PFSK-1 (cell line): ENCODE measurements around the gene MRPS7. TPM values are rescaled to one million over a fixed set of nuclear protein-coding genes. Genes with fewer than 3 reads are reported as not detected.

ENCODE experiments used
- FOXP2 ChIP-seq: optimal IDR thresholded peaks from 2 replicates; pipeline ENCODE3; 2011; ENCODE audit warnings: borderline replicate concordance, control low read depth, inconsistent platforms; ENCODE audit not compliant: insufficient read depth; ENCODE audit errors: extremely low read length, extremely low read depth
- POLR2AphosphoS5 ChIP-seq: IDR thresholded peaks from 2 replicates; pipeline ENCODE4 v1.6.1; 2012; ENCODE audit warnings: low read depth, mild to moderate bottlenecking, control low read depth, low read length, moderate library complexity
- SIN3A ChIP-seq: IDR thresholded peaks from 2 replicates; pipeline ENCODE4 v1.6.1; 2012; ENCODE audit warnings: mild to moderate bottlenecking, low read length, moderate library complexity, borderline replicate concordance; ENCODE audit not compliant: insufficient read depth
- TAF1 ChIP-seq: IDR thresholded peaks from 2 replicates; pipeline ENCODE4 v1.6.1; 2012; ENCODE audit warnings: low read length, control low read depth, borderline replicate concordance; ENCODE audit not compliant: insufficient read depth
- polyA plus RNA-seq: library from polyadenylated mRNA; unstranded; fragments of >200 nt; gene quantifications from one replicate; pipeline ENCODE4 v1.2.1, GENCODE V29; 2012; ENCODE audit warnings: low read depth, missing spikeins; ENCODE audit not compliant: insufficient read length
- TF ChIP-seq, protein P1 (sequence below), 2 experiments: IDR thresholded peaks; 2 replicates each; pipeline versions ENCODE4 v1.6.1 to v1.8.0; 2011 to 2012; ENCODE audit warnings: low read depth in 2 of 2, low read length in 2 of 2, control low read depth in 1 of 2, inconsistent platforms in 1 of 2, mild to moderate bottlenecking in 1 of 2, moderate library complexity in 1 of 2; ENCODE audit not compliant: insufficient read depth in 1 of 2

MRPS7 gene
- polyA plus RNA-seq: 115 TPM

DNA sequence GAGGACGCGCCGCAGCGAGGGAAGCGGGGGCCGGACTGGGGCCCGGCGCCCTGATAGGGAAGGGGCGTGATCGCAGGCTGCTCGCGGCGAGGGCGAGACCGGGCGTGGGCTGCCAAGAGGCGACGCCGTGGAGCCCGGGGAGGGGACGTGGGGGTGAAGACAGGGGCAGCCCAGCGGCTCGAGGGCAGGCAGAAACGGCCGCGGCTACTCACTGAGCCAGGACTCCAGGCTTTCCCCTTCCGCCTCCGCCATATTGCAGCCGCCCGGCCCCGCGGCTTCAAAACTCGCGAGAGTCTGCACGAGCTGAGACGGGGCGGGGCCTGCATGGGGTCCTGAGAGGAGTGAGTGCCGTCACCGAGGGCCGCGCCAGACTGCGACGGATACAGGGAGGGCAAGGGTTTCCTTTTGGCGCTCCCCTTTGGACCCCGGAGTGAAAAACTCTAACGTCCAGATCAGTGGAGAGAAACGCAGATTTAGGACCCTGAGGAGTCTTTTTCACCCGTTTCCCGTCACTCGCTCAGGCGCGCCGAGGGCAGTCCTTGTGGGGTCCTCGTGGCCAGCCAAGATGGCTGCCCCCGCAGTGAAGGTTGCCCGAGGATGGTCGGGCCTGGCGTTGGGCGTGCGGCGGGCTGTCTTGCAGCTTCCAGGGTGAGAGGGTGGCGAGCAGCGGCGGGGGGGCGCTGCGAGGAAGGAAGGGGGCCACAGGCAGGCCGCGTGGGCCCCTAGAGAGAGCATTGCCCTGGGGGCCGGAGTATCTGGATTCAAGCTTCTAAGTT, at the start of gene MRPS7, which contains the start of gene GGA3:
Gene MRPS7, plus strand, starts transcription at position 544 of the 776 bp plus-strand sequence. Its CDS starts 22 bp downstream, at position 566.
Gene GGA3, minus strand, starts transcription at position 271 of the 776 bp plus-strand sequence. Its CDS starts 19 bp downstream, at position 252.
- peak; percentile 89 for TF ChIP-seq POLR2AphosphoS5
- TF ChIP-seq, protein P1, sequence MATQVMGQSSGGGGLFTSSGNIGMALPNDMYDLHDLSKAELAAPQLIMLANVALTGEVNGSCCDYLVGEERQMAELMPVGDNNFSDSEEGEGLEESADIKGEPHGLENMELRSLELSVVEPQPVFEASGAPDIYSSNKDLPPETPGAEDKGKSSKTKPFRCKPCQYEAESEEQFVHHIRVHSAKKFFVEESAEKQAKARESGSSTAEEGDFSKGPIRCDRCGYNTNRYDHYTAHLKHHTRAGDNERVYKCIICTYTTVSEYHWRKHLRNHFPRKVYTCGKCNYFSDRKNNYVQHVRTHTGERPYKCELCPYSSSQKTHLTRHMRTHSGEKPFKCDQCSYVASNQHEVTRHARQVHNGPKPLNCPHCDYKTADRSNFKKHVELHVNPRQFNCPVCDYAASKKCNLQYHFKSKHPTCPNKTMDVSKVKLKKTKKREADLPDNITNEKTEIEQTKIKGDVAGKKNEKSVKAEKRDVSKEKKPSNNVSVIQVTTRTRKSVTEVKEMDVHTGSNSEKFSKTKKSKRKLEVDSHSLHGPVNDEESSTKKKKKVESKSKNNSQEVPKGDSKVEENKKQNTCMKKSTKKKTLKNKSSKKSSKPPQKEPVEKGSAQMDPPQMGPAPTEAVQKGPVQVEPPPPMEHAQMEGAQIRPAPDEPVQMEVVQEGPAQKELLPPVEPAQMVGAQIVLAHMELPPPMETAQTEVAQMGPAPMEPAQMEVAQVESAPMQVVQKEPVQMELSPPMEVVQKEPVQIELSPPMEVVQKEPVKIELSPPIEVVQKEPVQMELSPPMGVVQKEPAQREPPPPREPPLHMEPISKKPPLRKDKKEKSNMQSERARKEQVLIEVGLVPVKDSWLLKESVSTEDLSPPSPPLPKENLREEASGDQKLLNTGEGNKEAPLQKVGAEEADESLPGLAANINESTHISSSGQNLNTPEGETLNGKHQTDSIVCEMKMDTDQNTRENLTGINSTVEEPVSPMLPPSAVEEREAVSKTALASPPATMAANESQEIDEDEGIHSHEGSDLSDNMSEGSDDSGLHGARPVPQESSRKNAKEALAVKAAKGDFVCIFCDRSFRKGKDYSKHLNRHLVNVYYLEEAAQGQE (IDR thresholded peaks at IDR 0.05; ENCODE audit: insufficient read depth in 1 of 2, low read depth in 2 of 2, low read length in 2 of 2): peak; percentile 6 to 55; a peak in 2 of 4 replicates
- TF ChIP-seq TAF1: peak; percentile 97
- peak; percentile 28 for TF ChIP-seq FOXP2
- no peak; the same call in 1 of the 2 replicates for TF ChIP-seq SIN3A

DNA sequence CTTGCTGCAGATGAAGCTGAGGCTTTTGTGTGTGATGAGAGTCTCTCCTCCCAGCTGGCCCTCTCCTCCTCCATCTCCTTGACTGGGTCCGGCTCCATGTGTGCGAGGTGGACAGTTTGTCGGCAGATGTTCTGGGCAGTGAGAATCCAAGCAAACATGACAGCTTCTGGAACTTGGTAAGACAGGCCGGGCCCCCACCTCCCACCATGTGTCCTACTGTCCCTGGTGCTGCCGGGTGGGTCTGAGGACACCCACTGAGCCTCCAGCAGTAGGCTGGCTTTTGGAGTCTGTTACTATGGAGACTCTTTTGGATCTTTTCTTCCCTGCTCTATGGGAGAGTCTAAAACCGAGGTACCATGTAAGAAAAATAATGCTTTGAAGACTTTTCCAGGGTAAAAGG, 43.5 kb upstream of the MRPS7 start:
- no peak for TF ChIP-seq FOXP2
- no peak for TF ChIP-seq TAF1
- TF ChIP-seq POLR2AphosphoS5: no peak

GRCh38 chr17:75219815-75220214, 41.9 kb upstream of the MRPS7 start:
- TF ChIP-seq POLR2AphosphoS5 (no peak), SIN3A (no peak), FOXP2 (no peak), TAF1 (no peak)
- TF ChIP-seq, protein P1 (IDR thresholded peaks at IDR 0.05; ENCODE audit: insufficient read depth in 1 of 2, low read depth in 2 of 2, low read length in 2 of 2): no peak

GRCh38 chr17:75225016-75225415, 36.7 kb upstream of the MRPS7 start:
- TF ChIP-seq TAF1 (no peak), SIN3A (no peak), FOXP2 (no peak), POLR2AphosphoS5 (no peak)
- TF ChIP-seq, protein P1 (IDR thresholded peaks at IDR 0.05; ENCODE audit: insufficient read depth in 1 of 2, low read depth in 2 of 2, low read length in 2 of 2): no peak

DNA sequence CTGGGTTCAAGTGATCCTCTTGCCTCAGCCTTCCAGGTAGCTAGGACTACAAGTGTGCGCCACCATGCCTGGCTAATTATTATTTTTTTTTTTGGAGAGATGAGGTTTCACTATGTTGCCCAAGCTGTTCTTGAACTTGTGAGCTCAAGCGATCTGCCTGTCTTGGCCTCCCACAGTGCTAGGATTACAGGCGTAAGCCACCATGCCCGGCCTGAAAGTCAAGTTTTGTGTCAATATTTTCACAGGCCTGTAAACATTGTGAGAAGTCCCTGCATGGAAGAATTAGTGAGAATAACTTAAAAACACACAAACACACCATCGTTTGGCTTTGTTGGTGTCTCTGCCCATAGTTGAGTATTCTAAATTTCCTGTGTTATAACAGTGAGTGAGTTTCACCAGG, 34.0 kb upstream of the MRPS7 start:
- TF ChIP-seq SIN3A (no peak), POLR2AphosphoS5 (no peak), TAF1 (no peak), FOXP2 (no peak)
- TF ChIP-seq, protein P1 (IDR thresholded peaks at IDR 0.05; ENCODE audit: insufficient read depth in 1 of 2, low read depth in 2 of 2, low read length in 2 of 2): no peak
